H1 (cell line): ENCODE results near the gene RAB40C. TPM values are rescaled to one million over a fixed set of nuclear protein-coding genes. Genes with fewer than 3 reads are reported as not detected.

Experiments used
- ASH2L ChIP-seq: fragments of 200-600, 300-600 bp; sonication (generic); IDR thresholded peaks from one replicate; pipeline ENCODE4 v1.7.1; 2017; ENCODE audit warnings: low read length
- BRCA1 ChIP-seq: IDR thresholded peaks from 2 replicates; pipeline ENCODE4 v1.6.1; 2012; ENCODE audit warnings: low read depth, low read length, improper control_type of control experiment
- CBX5 ChIP-seq: fragments of 300-800, 300-1000 bp; sonication (generic); IDR thresholded peaks from 2 replicates; pipeline ENCODE4 v1.7.1; 2016; ENCODE audit warnings: antibody characterized with exemption, low read length, low read depth
- HDAC2 ChIP-seq, 2 experiments: fragments of 300-600 bp in 1 of 2; sonication (generic) in 1 of 2; IDR thresholded peaks; 2 replicates each; pipeline ENCODE4 v1.6.1; 2011 to 2012; ENCODE audit warnings: low read depth in 2 of 2, low read length in 2 of 2, mild to moderate bottlenecking in 2 of 2, moderate library complexity in 2 of 2, borderline replicate concordance in 1 of 2, inconsistent platforms in 1 of 2
- KDM4A ChIP-seq: IDR thresholded peaks from one replicate; pipeline ENCODE4 v1.7.1; 2012; ENCODE audit warnings: low read depth, mild to moderate bottlenecking, moderate library complexity, low read length, inconsistent platforms; ENCODE audit not compliant: severe bottlenecking
- SIN3A ChIP-seq, 2 experiments: IDR thresholded peaks in 1 of 2; conservative IDR thresholded peaks in 1 of 2; 2 replicates each; pipeline ENCODE4 v1.6.1; 2011 to 2012; ENCODE audit warnings: low read length in 2 of 2, improper control_type of control experiment in 1 of 2, low read depth in 1 of 2, mild to moderate bottlenecking in 1 of 2
- polyA plus RNA-seq, 7 experiments: library from polyadenylated mRNA; depleted of rRNA in 3 of 7; stranded (reverse) in 5 of 7; unstranded in 2 of 7; fragments of >200 nt in 5 of 7; fragments of 200-250 nt in 2 of 7; gene quantifications; 1 replicate in 5 of 7; 2 replicates in 1 of 7; 4 replicates in 1 of 7; pipeline versions ENCODE4 v1.2.1 to v1.2.3, GENCODE V29; 2011 to 2013; ENCODE audit warnings: missing spikeins in 2 of 7, mixed read lengths in 2 of 7
- total RNA-seq: library from RNA; stranded (reverse); fragmentation: NEBNext Ultra II Directional; extraction: Animal tissue kit (Norgen Biotek cat#: 25700); gene quantifications from 2 replicates; pipeline ENCODE4 v1.2.1, GENCODE V29; 2021
- TF ChIP-seq, protein P1 (sequence below), 3 experiments: IDR thresholded peaks; 1 replicate in 2 of 3; 2 replicates in 1 of 3; pipeline versions ENCODE4 v1.5.1 to v1.6.1; 2011; ENCODE audit warnings: low read length in 3 of 3, mild to moderate bottlenecking in 3 of 3, inconsistent platforms in 2 of 3, low read depth in 1 of 3, moderate library complexity in 1 of 3; ENCODE audit not compliant: insufficient read depth in 1 of 3; ENCODE audit errors: control extremely low read depth in 1 of 3

The RAB40C gene
- total and polyA plus RNA-seq, 2 of the 8 experiments (the other 6 are each of a cell fraction or from before 2014, with no cell fraction given), result 13.9 to 15.6 TPM

DNA sequence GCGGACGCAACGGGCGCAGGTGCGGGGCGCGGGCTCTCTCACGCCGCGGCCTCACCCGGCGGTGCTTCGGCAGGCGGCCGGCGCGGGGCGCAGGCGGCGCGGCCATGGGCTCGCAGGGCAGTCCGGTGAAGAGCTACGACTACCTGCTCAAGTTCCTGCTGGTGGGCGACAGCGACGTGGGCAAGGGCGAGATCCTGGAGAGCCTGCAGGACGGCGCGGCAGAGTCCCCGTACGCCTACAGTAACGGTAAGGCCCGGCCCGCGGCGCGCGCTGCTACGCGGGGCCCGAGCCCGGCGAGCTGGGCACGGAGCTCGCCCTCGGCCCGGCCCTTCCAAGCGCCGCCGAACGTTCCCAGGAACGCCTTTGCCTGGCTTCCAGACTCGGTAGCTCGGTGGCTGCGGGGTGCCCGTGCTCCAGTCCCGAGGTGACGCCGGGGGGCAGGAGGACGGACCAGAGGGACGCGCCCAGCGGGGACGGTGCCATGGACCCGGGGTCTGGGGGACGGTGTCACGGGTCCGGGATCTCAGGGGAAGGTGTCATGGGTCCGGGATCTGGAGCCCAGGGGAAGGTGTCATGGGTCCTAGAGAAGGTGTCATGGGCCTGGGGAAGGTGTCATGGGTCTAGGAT, 435 bp downstream of the RAB40C start (continued):
- TF ChIP-seq, protein P1, sequence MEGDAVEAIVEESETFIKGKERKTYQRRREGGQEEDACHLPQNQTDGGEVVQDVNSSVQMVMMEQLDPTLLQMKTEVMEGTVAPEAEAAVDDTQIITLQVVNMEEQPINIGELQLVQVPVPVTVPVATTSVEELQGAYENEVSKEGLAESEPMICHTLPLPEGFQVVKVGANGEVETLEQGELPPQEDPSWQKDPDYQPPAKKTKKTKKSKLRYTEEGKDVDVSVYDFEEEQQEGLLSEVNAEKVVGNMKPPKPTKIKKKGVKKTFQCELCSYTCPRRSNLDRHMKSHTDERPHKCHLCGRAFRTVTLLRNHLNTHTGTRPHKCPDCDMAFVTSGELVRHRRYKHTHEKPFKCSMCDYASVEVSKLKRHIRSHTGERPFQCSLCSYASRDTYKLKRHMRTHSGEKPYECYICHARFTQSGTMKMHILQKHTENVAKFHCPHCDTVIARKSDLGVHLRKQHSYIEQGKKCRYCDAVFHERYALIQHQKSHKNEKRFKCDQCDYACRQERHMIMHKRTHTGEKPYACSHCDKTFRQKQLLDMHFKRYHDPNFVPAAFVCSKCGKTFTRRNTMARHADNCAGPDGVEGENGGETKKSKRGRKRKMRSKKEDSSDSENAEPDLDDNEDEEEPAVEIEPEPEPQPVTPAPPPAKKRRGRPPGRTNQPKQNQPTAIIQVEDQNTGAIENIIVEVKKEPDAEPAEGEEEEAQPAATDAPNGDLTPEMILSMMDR (IDR thresholded peaks at IDR 0.05; ENCODE audit: control extremely low read depth in 1 of 3, insufficient read depth in 1 of 3, low read depth in 1 of 3, low read length in 3 of 3), result peak in 1 of 3 experiments; percentile 11; a peak in 1 of 4 replicates
- TF ChIP-seq BRCA1, result no peak
- TF ChIP-seq ASH2L, result no peak
- peak in 1 of 2 experiments; percentile 28; a peak in 1 of 4 replicates for TF ChIP-seq HDAC2 (IDR thresholded peaks at IDR 0.05; ENCODE audit: borderline replicate concordance in 1 of 2, low read depth in 2 of 2, low read length in 2 of 2)
- TF ChIP-seq KDM4A, result peak; percentile 74
- no peak for TF ChIP-seq CBX5
- TF ChIP-seq SIN3A (conservative IDR thresholded peaks at IDR 0.05 in 1 of 2, IDR thresholded peaks at IDR 0.05 in 1 of 2; ENCODE audit: low read depth in 1 of 2, low read length in 2 of 2), result no peak
